Caco-2 (cell line): Measurements from ENCODE around the gene TBXAS1. TPM values are rescaled to one million over a fixed set of nuclear protein-coding genes. Genes with fewer than 3 reads are reported as not detected.

ENCODE experiments used
- BruUV-seq: library from RNA; stranded (reverse); fragments of 400-500 nt; replicated peaks from 2 replicates; lab custom pipeline; 2021; lab: Mats Ljungman, UMichigan
- CTCF ChIA-PET: fragments of 300-600 bp; sonication (Branson Sonifier 250); formaldehyde crosslinking; loops from one replicate; lab custom pipeline; 2022; ENCODE audit warnings: antibody characterized with exemption; lab: Charles Lee
- POLR2A ChIA-PET: fragments of 300-600 bp; sonication (Branson Sonifier 250); formaldehyde crosslinking; loops from one replicate; lab custom pipeline; 2022; ENCODE audit warnings: antibody characterized with exemption; lab: Charles Lee
- DNase-seq, 2 experiments: peaks; one replicate each; pipeline versions ENCODE4 v3.0.0 to v3.0.0-alpha.2; 2020 to 2022
- H3K27me3 ChIP-seq: replicated peaks from 2 replicates; pipeline ENCODE4 v1.6.0; 2011; ENCODE audit warnings: low read length; ENCODE audit not compliant: control insufficient read depth, insufficient read depth
- H3K36me3 ChIP-seq: 2 replicates; pipeline ENCODE4 v1.5.1; 2011; ENCODE audit warnings: low read length; ENCODE audit not compliant: control insufficient read depth, insufficient read depth
- H3K4me1 ChIP-seq: fragments of 250-450 bp; sonication (Bioruptor Pico); 2 replicates; pipeline ENCODE4 v1.5.1; 2020; ENCODE audit warnings: mild to moderate bottlenecking
- H3K4me3 ChIP-seq: 2 replicates; pipeline ENCODE4 v1.5.1; 2011; ENCODE audit warnings: low read depth, mild to moderate bottlenecking, control low read depth, low read length
- H3K9me3 ChIP-seq: fragments of 250-450 bp; sonication (Bioruptor Pico); 2 replicates; pipeline ENCODE4 v1.5.1; 2020; ENCODE audit warnings: mild to moderate bottlenecking, moderate library complexity
- H3K27ac Mint-ChIP-seq: one replicate; pipeline ENCODE4 v1.8.0; 2022; ENCODE audit warnings: mixed read lengths; ENCODE audit not compliant: unreplicated experiment
- H3K27me3 Mint-ChIP-seq: one replicate; pipeline ENCODE4 v1.8.0; 2022; ENCODE audit warnings: mixed read lengths; ENCODE audit not compliant: insufficient read depth, unreplicated experiment
- H3K36me3 Mint-ChIP-seq: one replicate; pipeline ENCODE4 v1.8.0; 2022; ENCODE audit warnings: mild to moderate bottlenecking, mixed read lengths; ENCODE audit not compliant: insufficient read depth, unreplicated experiment
- H3K4me1 Mint-ChIP-seq: one replicate; pipeline ENCODE4 v1.8.0; 2022; ENCODE audit warnings: low read depth, mixed read lengths; ENCODE audit not compliant: unreplicated experiment
- H3K4me3 Mint-ChIP-seq: one replicate; pipeline ENCODE4 v1.8.0; 2022; ENCODE audit warnings: mild to moderate bottlenecking, moderate library complexity, mixed read lengths; ENCODE audit not compliant: unreplicated experiment
- H3K9me3 Mint-ChIP-seq: one replicate; pipeline ENCODE4 v1.8.0; 2022; ENCODE audit warnings: mixed read lengths; ENCODE audit not compliant: unreplicated experiment
- CTCF ChIP-seq, 2 experiments: fragments of 200-600 bp in 1 of 2; IDR thresholded peaks; 1 replicate in 1 of 2; 2 replicates in 1 of 2; pipeline versions ENCODE4 v1.5.1 to v1.8.0; 2011 to 2022; ENCODE audit warnings: antibody characterized with exemption in 1 of 2, control low read depth in 1 of 2, inconsistent platforms in 1 of 2, low read depth in 1 of 2, low read length in 1 of 2, mild to moderate bottlenecking in 1 of 2, moderate library complexity in 1 of 2; ENCODE audit not compliant: insufficient read depth in 1 of 2, severe bottlenecking in 1 of 2, unreplicated experiment in 1 of 2
- intact Hi-C: fragments of 100-400 bp; cut with micrococcal nuclease; formaldehyde crosslinking; loops from one replicate; pipeline ENCODE4 v1.10.0; 2022; ENCODE audit not compliant: unreplicated experiment
- total RNA-seq: library from RNA; stranded (reverse); gene quantifications from 2 replicates; pipeline ENCODE4 v1.2.3, GENCODE V29; 2022

TBXAS1 gene
- total RNA-seq, 1 experiment from 2014 or later = 1.6 TPM

DNA sequence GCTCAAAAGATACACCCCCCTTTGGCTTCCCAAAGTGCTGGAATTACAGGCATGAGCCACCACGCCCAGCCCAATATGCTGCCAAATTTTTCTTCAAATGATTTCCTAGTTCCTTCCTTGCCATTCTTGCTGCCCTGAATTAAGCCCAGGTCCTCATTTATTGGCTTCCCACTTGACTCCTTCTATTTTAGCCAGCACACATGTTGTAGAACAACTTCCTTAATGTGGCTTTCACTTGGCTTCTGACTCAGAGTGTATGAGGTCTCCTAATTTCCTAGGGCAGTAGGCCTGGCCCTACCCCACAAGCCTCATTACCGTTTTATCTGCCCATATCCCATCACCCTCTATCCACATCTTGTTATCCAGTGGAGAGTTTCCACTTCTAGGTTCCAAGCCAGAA is 29.5 kb upstream of the TBXAS1 start:
- no peaks in the 10 kb centered on the region; the same call in 1 of the 2 replicates for H3K27me3 ChIP-seq
- Mint-ChIP-seq H3K4me1 (peaks cover 7% of the 10 kb centered on the region), H3K27me3 (no peaks in the 10 kb centered on the region), H3K27ac (no peak overlapping the region), H3K9me3 (peaks cover 11% of the 10 kb centered on the region), H3K4me3 (no peak overlapping the region), H3K36me3 (no peaks in the 10 kb centered on the region)
- no peaks in the 10 kb centered on the region for H3K4me1 ChIP-seq
- POLR2A ChIA-PET = no interaction called here
- H3K4me3 ChIP-seq = no peak overlapping the region
- intact Hi-C loops = no loop called here
- H3K9me3 ChIP-seq = peaks cover 7% of the 10 kb centered on the region; the same call in 1 of the 2 replicates
- no peak for TF ChIP-seq CTCF (IDR thresholded peaks at IDR 0.05; ENCODE audit: insufficient read depth in 1 of 2, low read depth in 1 of 2, low read length in 1 of 2, severe bottlenecking in 1 of 2, unreplicated experiment in 1 of 2)
- BruUV-seq = no TSS peak
- DNase-seq = no peak
- CTCF ChIA-PET = interaction anchor here (0.7 kb wide), 1 partner anchor 153 kb away, joined by 3 read pairs; no protein-coding TSS in a partner anchor
- H3K36me3 ChIP-seq = no peaks in the 10 kb centered on the region

GRCh38 chr7:139804571-139804970 is 24.5 kb upstream of the TBXAS1 start:
- no peaks in the 10 kb centered on the region for H3K36me3 Mint-ChIP-seq
- no peak for DNase-seq
- intact Hi-C loops = no loop called here

DNA sequence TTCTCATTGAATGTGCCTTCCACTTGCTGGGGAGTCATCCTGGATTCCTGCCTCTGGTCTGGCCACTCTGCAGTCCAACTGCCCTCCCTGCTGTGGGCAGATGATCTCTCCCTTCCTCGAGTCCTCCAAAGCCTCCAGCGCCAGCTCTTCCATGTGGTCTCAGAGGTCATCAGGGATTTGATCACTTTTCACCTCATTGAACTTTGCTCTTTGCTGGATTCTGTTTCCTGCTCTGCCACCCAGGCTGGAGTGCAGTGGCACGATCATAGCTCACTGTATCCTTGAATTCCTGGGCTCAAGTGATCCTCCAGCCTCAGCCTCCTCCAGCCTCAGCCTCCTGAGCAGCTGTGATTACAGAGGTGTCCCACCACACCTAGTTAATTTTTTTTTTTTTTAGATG is 22.1 kb upstream of the TBXAS1 start:
- H3K4me1 Mint-ChIP-seq = no peaks in the 10 kb centered on the region
- no peak for DNase-seq
- no peak overlapping the region for H3K4me3 Mint-ChIP-seq
- POLR2A ChIA-PET = no interaction called here
- no peak for TF ChIP-seq CTCF (IDR thresholded peaks at IDR 0.05; ENCODE audit: insufficient read depth in 1 of 2, low read depth in 1 of 2, low read length in 1 of 2, severe bottlenecking in 1 of 2, unreplicated experiment in 1 of 2)
- BruUV-seq = no TSS peak
- H3K36me3 Mint-ChIP-seq = no peaks in the 10 kb centered on the region
- no peak overlapping the region for H3K27ac Mint-ChIP-seq
- peaks cover 5% of the 10 kb centered on the region for H3K27me3 Mint-ChIP-seq
- Histone ChIP-seq H3K27me3 (no peaks in the 10 kb centered on the region), H3K9me3 (peaks cover 11% of the 10 kb centered on the region; the same call in 1 of the 2 replicates), H3K4me3 (no peak overlapping the region), H3K4me1 (no peaks in the 10 kb centered on the region), H3K36me3 (no peaks in the 10 kb centered on the region)
- CTCF ChIA-PET = interaction anchor here (0.6 kb wide), 1 partner anchor 54 kb away, joined by 3 read pairs; no protein-coding TSS in a partner anchor
- intact Hi-C loops = no loop called here
- H3K9me3 Mint-ChIP-seq = peaks cover 30% of the 10 kb centered on the region

More at GRCh38 chr7:139804571-139804970, 24.5 kb upstream of the TBXAS1 start:
- H3K36me3 ChIP-seq = no peaks in the 10 kb centered on the region
- BruUV-seq = no TSS peak
- H3K27ac Mint-ChIP-seq = no peak overlapping the region
- no peak for TF ChIP-seq CTCF (IDR thresholded peaks at IDR 0.05; ENCODE audit: insufficient read depth in 1 of 2, low read depth in 1 of 2, low read length in 1 of 2, severe bottlenecking in 1 of 2, unreplicated experiment in 1 of 2)
- H3K27me3 ChIP-seq = no peaks in the 10 kb centered on the region
- ChIA-PET CTCF (interaction anchor here (0.6 kb wide), 2 partner anchors 248 to 293 kb away, joined by 3 read pairs; no protein-coding TSS in a partner anchor), POLR2A (interaction anchor here (0.6 kb wide), 1 partner anchor 15 kb away, joined by 3 read pairs; no protein-coding TSS in a partner anchor)
- no peak overlapping the region for H3K4me3 ChIP-seq
- peaks cover 30% of the 10 kb centered on the region for H3K9me3 Mint-ChIP-seq
- peaks cover 11% of the 10 kb centered on the region; the same call in 1 of the 2 replicates for H3K9me3 ChIP-seq
- H3K27me3 Mint-ChIP-seq = peaks cover 5% of the 10 kb centered on the region
- no peak overlapping the region for H3K4me3 Mint-ChIP-seq
- no peaks in the 10 kb centered on the region for H3K4me1 ChIP-seq
- H3K4me1 Mint-ChIP-seq = no peaks in the 10 kb centered on the region
